ENCODE measurements around the gene ERN2.

DNA sequence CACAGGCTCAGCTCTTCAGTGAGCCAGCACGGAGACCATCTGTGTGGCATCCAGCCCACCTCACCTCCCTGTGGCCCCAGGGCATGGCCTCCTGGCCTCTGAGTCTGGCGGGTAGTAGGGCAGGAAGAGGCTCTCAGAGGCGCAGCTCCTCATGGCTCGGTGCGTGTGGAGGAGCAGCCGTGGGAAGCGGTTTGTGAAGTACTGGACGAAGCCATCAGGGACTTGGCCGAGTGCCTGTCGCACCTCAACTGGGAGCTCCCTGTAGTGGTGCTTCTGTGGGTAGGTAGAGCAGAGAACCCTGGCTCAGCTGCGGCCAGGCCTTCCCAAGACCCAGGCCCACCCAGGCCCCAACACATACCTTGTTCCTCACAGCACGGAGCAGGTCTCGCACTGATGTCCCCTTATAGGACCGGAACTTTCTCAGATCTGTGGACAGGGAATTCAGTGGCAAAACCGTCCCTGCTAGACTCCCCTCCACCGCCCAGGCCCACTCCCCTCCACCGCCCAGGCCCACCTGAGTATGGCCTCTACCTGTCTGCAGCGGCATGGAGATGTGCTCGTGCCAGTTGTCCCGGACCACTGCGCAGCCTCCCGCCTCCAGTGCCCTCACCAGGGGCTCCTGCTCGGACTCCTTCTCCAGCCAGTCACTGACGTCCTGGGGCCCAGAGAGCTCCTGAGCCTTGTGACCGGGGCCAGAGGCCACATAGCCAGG is 22.1 kb downstream of the ERN2 start:
- TF ChIP-seq ELF4 (IDR thresholded peaks at IDR 0.05) = no peak
- no peak for TF ChIP-seq BHLHE40 (IDR thresholded peaks at IDR 0.05; ENCODE audit: borderline replicate concordance)
- TF ChIP-seq SP1 (IDR thresholded peaks at IDR 0.05) = no peak
- no peak for TF ChIP-seq L3MBTL2 (conservative IDR thresholded peaks at IDR 0.05)
- TF ChIP-seq ARNT (IDR thresholded peaks at IDR 0.05) = no peak
- no peak for TF ChIP-seq FOXA1 (IDR thresholded peaks at IDR 0.05)
- no peak for TF ChIP-seq CTBP1 (IDR thresholded peaks at IDR 0.05; ENCODE audit: borderline replicate concordance)
- TF ChIP-seq FOXM1 (IDR thresholded peaks at IDR 0.05; ENCODE audit: borderline replicate concordance) = no peak
- TF ChIP-seq NFRKB (IDR thresholded peaks at IDR 0.05) = no peak
- no peak for TF ChIP-seq FOXK2 (IDR thresholded peaks at IDR 0.05)
- no peak for TF ChIP-seq ZNF384 (IDR thresholded peaks at IDR 0.05)
- TF ChIP-seq TARDBP (IDR thresholded peaks at IDR 0.05) = no peak
- TF ChIP-seq SUZ12 (IDR thresholded peaks at IDR 0.05) = no peak

Measured in HEK293T (cell line).